Endothelial cell (in vitro differentiated cells): ENCODE data around the gene CCDC127. TPM values are rescaled to one million over a fixed set of nuclear protein-coding genes. Genes with fewer than 3 reads are reported as not detected.
"Not testable (repeated sequence)": the region's sequence is repeated elsewhere in the genome, so short reads cannot be mapped to it uniquely, and the experiment has no call there.

Experiments used
- DNase-seq: peaks from one replicate; pipeline ENCODE4 v3.0.0; 2021; ENCODE audit warnings: low spot score
- H3K27ac Mint-ChIP-seq: one replicate; pipeline ENCODE4 v1.8.0; 2021; ENCODE audit warnings: mixed read lengths, inconsistent platforms; ENCODE audit not compliant: unreplicated experiment
- H3K27me3 Mint-ChIP-seq: one replicate; pipeline ENCODE4 v1.8.0; 2021; ENCODE audit warnings: mild to moderate bottlenecking, moderate library complexity, mixed read lengths, inconsistent platforms; ENCODE audit not compliant: unreplicated experiment
- H3K36me3 Mint-ChIP-seq: one replicate; pipeline ENCODE4 v1.8.0; 2021; ENCODE audit warnings: mild to moderate bottlenecking, low read depth, mixed read lengths, inconsistent platforms; ENCODE audit not compliant: unreplicated experiment
- H3K4me1 Mint-ChIP-seq: one replicate; pipeline ENCODE4 v1.8.0; 2021; ENCODE audit warnings: mild to moderate bottlenecking, mixed read lengths, inconsistent platforms; ENCODE audit not compliant: unreplicated experiment
- H3K4me3 Mint-ChIP-seq: one replicate; pipeline ENCODE4 v1.8.0; 2021; ENCODE audit warnings: mild to moderate bottlenecking, mixed read lengths, inconsistent platforms; ENCODE audit not compliant: unreplicated experiment
- H3K9me3 Mint-ChIP-seq: one replicate; pipeline ENCODE4 v1.8.0; 2021; ENCODE audit warnings: mixed read lengths, inconsistent platforms; ENCODE audit not compliant: unreplicated experiment
- total RNA-seq: library from RNA; stranded (reverse); fragmentation: NEBNext Ultra II Directional; extraction: Animal tissue kit (Norgen Biotek cat#: 25700); gene quantifications from one replicate; pipeline ENCODE4 v1.2.1, GENCODE V29; 2021; ENCODE audit not compliant: unreplicated experiment
- TF ChIP-seq, protein P1 (sequence below): fragments of 200-600 bp; sonication (generic); IDR thresholded peaks from one replicate; pipeline ENCODE4 v1.5.0; 2021; ENCODE audit warnings: antibody characterized with exemption; ENCODE audit not compliant: unreplicated experiment

The CCDC127 gene
- total RNA-seq, 1 donor from 2014 or later = 8.1 TPM

DNA sequence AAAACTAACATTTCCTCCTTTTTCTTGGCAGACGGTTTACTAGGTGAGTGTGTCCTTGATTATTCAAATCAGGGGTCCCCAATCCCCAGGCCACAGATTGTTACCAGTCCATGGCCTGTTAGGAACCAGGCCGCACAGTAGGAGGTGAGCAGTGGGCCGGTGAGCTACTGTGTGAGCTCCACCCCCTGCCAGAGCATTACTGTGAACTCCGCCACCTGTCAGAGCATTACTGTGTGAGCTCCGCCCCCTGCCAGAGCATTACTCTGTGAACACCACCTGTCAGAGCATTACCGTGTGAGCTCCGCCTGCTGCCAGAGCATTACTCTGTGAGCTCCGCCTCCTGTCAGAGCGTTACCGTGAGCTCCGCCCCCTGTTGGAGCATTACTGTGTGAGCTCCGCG is 39.2 kb upstream of the CCDC127 start:
- TF ChIP-seq, protein P1, sequence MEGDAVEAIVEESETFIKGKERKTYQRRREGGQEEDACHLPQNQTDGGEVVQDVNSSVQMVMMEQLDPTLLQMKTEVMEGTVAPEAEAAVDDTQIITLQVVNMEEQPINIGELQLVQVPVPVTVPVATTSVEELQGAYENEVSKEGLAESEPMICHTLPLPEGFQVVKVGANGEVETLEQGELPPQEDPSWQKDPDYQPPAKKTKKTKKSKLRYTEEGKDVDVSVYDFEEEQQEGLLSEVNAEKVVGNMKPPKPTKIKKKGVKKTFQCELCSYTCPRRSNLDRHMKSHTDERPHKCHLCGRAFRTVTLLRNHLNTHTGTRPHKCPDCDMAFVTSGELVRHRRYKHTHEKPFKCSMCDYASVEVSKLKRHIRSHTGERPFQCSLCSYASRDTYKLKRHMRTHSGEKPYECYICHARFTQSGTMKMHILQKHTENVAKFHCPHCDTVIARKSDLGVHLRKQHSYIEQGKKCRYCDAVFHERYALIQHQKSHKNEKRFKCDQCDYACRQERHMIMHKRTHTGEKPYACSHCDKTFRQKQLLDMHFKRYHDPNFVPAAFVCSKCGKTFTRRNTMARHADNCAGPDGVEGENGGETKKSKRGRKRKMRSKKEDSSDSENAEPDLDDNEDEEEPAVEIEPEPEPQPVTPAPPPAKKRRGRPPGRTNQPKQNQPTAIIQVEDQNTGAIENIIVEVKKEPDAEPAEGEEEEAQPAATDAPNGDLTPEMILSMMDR = no peak
- H3K27me3 Mint-ChIP-seq = peaks cover 2% of the 10 kb centered on the region
- peaks cover 48% of the 10 kb centered on the region for H3K36me3 Mint-ChIP-seq
- no peak overlapping the region for H3K27ac Mint-ChIP-seq
- no peak for DNase-seq
- H3K9me3 Mint-ChIP-seq = peaks cover 6% of the 10 kb centered on the region
- no peaks in the 10 kb centered on the region for H3K4me1 Mint-ChIP-seq
- peak overlapping the region; percentile 67 for H3K4me3 Mint-ChIP-seq

GRCh38 chr5:256347-256746 is 38.4 kb upstream of the CCDC127 start:
- not testable (repeated sequence) for H3K27ac Mint-ChIP-seq, DNase-seq, H3K9me3 Mint-ChIP-seq, H3K4me1 Mint-ChIP-seq, H3K4me3 Mint-ChIP-seq, H3K27me3 Mint-ChIP-seq
- H3K36me3 Mint-ChIP-seq = peaks cover 49% of the 10 kb centered on the region

- H3K4me3 Mint-ChIP-seq, H3K4me1 Mint-ChIP-seq, H3K27ac Mint-ChIP-seq, H3K9me3 Mint-ChIP-seq, H3K27me3 Mint-ChIP-seq, DNase-seq: not testable (repeated sequence)
- peaks cover 50% of the 10 kb centered on the region for H3K36me3 Mint-ChIP-seq
Observed at GRCh38 chr5:255116-255515, 37.2 kb upstream of the CCDC127 start.

DNA sequence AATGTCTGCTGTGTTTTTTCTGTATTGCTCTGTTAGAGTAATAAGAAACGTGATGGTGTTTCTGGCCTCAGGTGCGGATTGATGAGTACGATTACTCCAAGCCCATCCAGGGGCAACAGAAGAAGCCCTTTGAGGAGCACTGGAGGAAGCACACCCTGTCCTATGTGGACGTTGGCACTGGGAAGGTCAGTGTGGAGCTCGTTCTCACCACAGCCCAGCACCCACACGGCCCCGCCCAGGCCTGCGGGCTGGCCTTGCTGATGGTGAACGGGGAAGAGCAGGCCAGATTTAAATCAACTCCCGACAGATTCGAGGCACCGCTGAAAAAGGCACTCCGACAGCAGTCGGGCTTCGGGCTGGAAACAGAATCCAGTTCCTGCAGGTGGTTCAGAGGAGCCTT is 36.4 kb upstream of the CCDC127 start:
- H3K36me3 Mint-ChIP-seq = peaks cover 58% of the 10 kb centered on the region
- H3K27ac Mint-ChIP-seq, H3K27me3 Mint-ChIP-seq, H3K4me1 Mint-ChIP-seq, DNase-seq, H3K9me3 Mint-ChIP-seq: not testable (repeated sequence)
- peak overlapping the region; percentile 25 for H3K4me3 Mint-ChIP-seq

DNA sequence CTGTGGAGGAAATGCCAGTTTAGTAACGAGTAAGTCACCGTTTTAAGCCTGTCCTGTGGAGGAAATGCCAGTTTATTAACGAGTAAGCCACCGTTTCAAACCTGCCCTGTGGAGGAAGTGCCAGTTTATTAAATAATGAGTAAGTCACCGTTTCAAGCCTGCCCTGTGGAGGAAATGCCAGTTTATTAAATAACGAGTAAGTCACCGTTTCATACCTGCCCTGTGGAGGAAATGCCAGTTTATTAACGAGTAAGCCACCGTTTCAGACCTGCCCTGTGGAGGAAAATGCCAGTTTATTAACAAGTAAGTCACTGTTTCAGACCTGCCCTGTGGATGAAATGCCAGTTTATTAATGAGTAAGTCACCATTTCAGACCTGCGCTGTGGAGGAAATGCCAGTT is 34.6 kb upstream of the CCDC127 start:
- Mint-ChIP-seq H3K36me3 (peaks cover 64% of the 10 kb centered on the region), H3K4me1 (no peaks in the 10 kb centered on the region), H3K9me3 (no peaks in the 10 kb centered on the region), H3K27ac (no peak overlapping the region), H3K27me3 (peaks cover 2% of the 10 kb centered on the region), H3K4me3 (no peak overlapping the region)
- TF ChIP-seq, protein P1 = no peak
- no peak for DNase-seq

- not testable (repeated sequence) for H3K4me1 Mint-ChIP-seq, H3K27ac Mint-ChIP-seq, H3K9me3 Mint-ChIP-seq, DNase-seq, H3K4me3 Mint-ChIP-seq, H3K27me3 Mint-ChIP-seq
- H3K36me3 Mint-ChIP-seq = peaks cover 64% of the 10 kb centered on the region
Observed at GRCh38 chr5:251975-252374, 34.0 kb upstream of the CCDC127 start.

DNA sequence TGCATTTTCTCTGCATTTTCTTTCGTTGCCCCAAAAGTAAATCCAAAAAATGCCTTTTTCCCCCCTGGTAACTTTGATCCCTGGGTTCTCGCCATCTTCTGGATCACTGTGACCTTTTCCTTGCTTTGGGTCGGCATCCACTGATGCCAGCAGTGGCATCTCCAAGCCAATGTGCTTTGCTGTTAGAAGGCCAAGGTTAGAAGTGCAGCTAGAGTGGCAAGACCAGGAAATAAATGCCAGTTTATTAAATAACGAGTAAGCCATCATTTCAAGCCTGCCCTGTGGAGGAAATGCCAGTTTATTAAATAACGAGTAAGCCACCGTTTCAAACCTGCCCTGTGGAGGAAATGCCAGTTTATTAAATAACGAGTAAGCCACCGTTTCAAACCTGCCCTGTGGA is 33.6 kb upstream of the CCDC127 start:
- not testable (repeated sequence) for H3K4me3 Mint-ChIP-seq, H3K4me1 Mint-ChIP-seq, H3K9me3 Mint-ChIP-seq, DNase-seq, H3K27me3 Mint-ChIP-seq, H3K27ac Mint-ChIP-seq
- H3K36me3 Mint-ChIP-seq = peaks cover 63% of the 10 kb centered on the region

GRCh38 chr5:251016-251415 is 33.1 kb upstream of the CCDC127 start:
- not testable (repeated sequence) for H3K9me3 Mint-ChIP-seq, H3K27me3 Mint-ChIP-seq, H3K4me3 Mint-ChIP-seq, DNase-seq, H3K4me1 Mint-ChIP-seq, H3K27ac Mint-ChIP-seq
- peaks cover 63% of the 10 kb centered on the region for H3K36me3 Mint-ChIP-seq

- H3K9me3 Mint-ChIP-seq, H3K4me3 Mint-ChIP-seq, DNase-seq, H3K4me1 Mint-ChIP-seq, H3K27ac Mint-ChIP-seq, H3K27me3 Mint-ChIP-seq: not testable (repeated sequence)
- peaks cover 66% of the 10 kb centered on the region for H3K36me3 Mint-ChIP-seq
Observed at GRCh38 chr5:250396-250795, 32.4 kb upstream of the CCDC127 start.

DNA sequence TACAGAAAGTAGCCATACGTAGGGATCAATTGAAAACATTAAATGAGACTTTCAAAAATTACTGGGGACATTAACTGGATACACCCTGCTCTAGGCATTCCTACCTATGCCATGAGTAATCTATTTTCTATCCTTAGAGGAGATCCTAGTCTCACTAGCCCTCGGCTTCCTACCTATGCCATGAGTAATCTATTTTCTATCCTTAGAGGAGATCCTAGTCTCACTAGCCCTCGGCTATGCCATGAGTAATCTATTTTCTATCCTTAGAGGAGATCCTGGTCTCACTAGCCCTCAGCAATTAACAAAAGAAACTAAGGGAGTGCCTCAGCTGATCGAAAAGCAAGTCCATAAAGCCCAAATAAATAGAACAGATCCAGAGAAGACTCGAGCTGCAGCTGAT is 27.8 kb upstream of the CCDC127 start:
- Mint-ChIP-seq H3K4me3 (peak overlapping the region; percentile 17), H3K36me3 (peaks cover 80% of the 10 kb centered on the region), H3K4me1 (peaks cover 11% of the 10 kb centered on the region)
- not testable (repeated sequence) for H3K27ac Mint-ChIP-seq, DNase-seq, H3K9me3 Mint-ChIP-seq, H3K27me3 Mint-ChIP-seq

DNA sequence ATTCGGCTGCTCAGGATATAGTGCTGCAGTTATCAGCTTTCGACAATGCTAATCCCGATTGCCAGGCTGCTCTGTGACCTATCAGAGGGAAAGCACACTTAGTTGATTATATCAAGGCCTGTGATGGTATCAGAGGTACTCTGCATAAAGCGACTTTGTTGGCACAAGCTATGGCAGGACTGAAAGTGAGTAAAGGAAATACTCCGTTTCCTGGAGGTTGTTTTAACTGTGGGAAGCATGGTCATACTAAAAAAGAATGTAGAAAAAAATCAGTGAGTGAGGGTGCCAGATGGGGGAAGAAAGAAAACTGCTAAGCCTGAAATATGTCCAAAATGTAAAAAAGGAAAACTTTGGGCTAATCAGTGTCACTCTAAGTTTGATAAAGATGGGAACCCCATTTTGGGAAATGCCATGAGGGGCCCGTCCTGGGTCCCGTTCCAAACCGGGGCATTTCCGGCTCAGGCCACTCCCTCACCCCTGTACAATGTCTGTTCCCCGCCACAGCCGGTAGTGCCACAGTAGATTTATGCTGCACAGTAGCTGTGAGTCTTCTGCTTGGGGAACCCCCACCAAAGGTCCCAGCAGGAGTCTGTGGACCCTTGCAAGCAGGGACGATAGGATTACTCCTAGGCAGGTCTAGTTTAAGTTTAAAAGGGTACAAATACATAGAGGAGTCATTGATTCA is 25.9 kb upstream of the CCDC127 start:
- not testable (repeated sequence) for H3K4me3 Mint-ChIP-seq, H3K27ac Mint-ChIP-seq, H3K9me3 Mint-ChIP-seq, H3K27me3 Mint-ChIP-seq, DNase-seq
- Mint-ChIP-seq H3K4me1 (peaks cover 11% of the 10 kb centered on the region), H3K36me3 (peaks cover 81% of the 10 kb centered on the region)
